Calu3 (cell line): ENCODE results near the gene MFNG. TPM values are rescaled to one million over a fixed set of nuclear protein-coding genes. Genes with fewer than 3 reads are reported as not detected.

Experiments
- BruUV-seq: library from RNA; stranded (reverse); fragments of 400-500 nt; replicated peaks from 2 replicates; lab custom pipeline; 2021; lab: Mats Ljungman, UMichigan
- CTCF ChIA-PET: fragments of 300-600 bp; sonication (Branson Sonifier 250); formaldehyde crosslinking; loops from one replicate; lab custom pipeline; 2022; ENCODE audit warnings: antibody characterized with exemption; lab: Charles Lee
- DNase-seq: peaks from one replicate; pipeline ENCODE4 v3.0.0; 2022
- H3K27ac Mint-ChIP-seq: one replicate; pipeline ENCODE4 v1.8.0; 2022; ENCODE audit warnings: mixed read lengths; ENCODE audit not compliant: unreplicated experiment
- H3K27me3 Mint-ChIP-seq: one replicate; pipeline ENCODE4 v1.8.0; 2022; ENCODE audit warnings: mixed read lengths; ENCODE audit not compliant: unreplicated experiment
- H3K36me3 Mint-ChIP-seq: one replicate; pipeline ENCODE4 v1.8.0; 2022; ENCODE audit warnings: mild to moderate bottlenecking, moderate library complexity, mixed read lengths; ENCODE audit not compliant: insufficient read depth, unreplicated experiment
- H3K4me1 Mint-ChIP-seq: one replicate; pipeline ENCODE4 v1.8.0; 2022; ENCODE audit warnings: mild to moderate bottlenecking, low read depth, mixed read lengths; ENCODE audit not compliant: unreplicated experiment
- H3K4me3 Mint-ChIP-seq: one replicate; pipeline ENCODE4 v1.8.0; 2022; ENCODE audit warnings: mild to moderate bottlenecking, low read depth, moderate library complexity, mixed read lengths; ENCODE audit not compliant: unreplicated experiment
- H3K9me3 Mint-ChIP-seq: one replicate; pipeline ENCODE4 v1.8.0; 2022; ENCODE audit warnings: low read depth, mixed read lengths; ENCODE audit not compliant: unreplicated experiment
- CTCF ChIP-seq: fragments of 200-600 bp; IDR thresholded peaks from one replicate; pipeline ENCODE4 v1.8.0; 2022; ENCODE audit warnings: antibody characterized with exemption; ENCODE audit not compliant: unreplicated experiment
- intact Hi-C: fragments of 100-400 bp; cut with micrococcal nuclease; formaldehyde crosslinking; loops from one replicate; pipeline ENCODE4 v1.10.0; 2022; ENCODE audit not compliant: unreplicated experiment
- total RNA-seq: library from RNA; stranded (reverse); gene quantifications from 2 replicates; pipeline ENCODE4 v1.2.3, GENCODE V29; 2022

The MFNG gene
- total RNA-seq, 1 experiment from 2014 or later, result 22.1 TPM

GRCh38 chr22:37482244-37482643, 3.9 kb downstream of the MFNG start:
- Mint-ChIP-seq H3K27ac (peak overlapping the region; percentile 0), H3K36me3 (peaks cover 5% of the 10 kb centered on the region), H3K4me3 (no peak overlapping the region), H3K9me3 (no peaks in the 10 kb centered on the region), H3K4me1 (peaks cover 15% of the 10 kb centered on the region), H3K27me3 (no peaks in the 10 kb centered on the region)
- no TSS peak for BruUV-seq
- intact Hi-C loops, result no loop called here
- CTCF ChIA-PET, result no interaction called here
- no peak for TF ChIP-seq CTCF
- DNase-seq, result no peak

- no TSS peak for BruUV-seq
- Mint-ChIP-seq H3K27me3 (no peaks in the 10 kb centered on the region), H3K9me3 (no peaks in the 10 kb centered on the region), H3K36me3 (peaks cover 5% of the 10 kb centered on the region), H3K4me1 (peaks cover 15% of the 10 kb centered on the region), H3K27ac (peak overlapping the region; percentile 0), H3K4me3 (no peak overlapping the region)
- intact Hi-C loops, result no loop called here
- CTCF ChIA-PET, result no interaction called here
- no peak for TF ChIP-seq CTCF
- no peak for DNase-seq
These were observed 4.8 kb downstream of the MFNG start for GRCh38 chr22:37481347-37481907.

GRCh38 chr22:37480387-37481346, 5.5 kb downstream of the MFNG start:
- no peak for DNase-seq
- H3K9me3 Mint-ChIP-seq, result no peaks in the 10 kb centered on the region
- peaks cover 5% of the 10 kb centered on the region for H3K36me3 Mint-ChIP-seq
- H3K27ac Mint-ChIP-seq, result no peak overlapping the region
- TF ChIP-seq CTCF, result no peak
- H3K4me3 Mint-ChIP-seq, result no peak overlapping the region
- intact Hi-C loops, result no loop called here
- CTCF ChIA-PET, result no interaction called here
- no TSS peak for BruUV-seq
- H3K4me1 Mint-ChIP-seq, result peaks cover 15% of the 10 kb centered on the region
- no peaks in the 10 kb centered on the region for H3K27me3 Mint-ChIP-seq

- TF ChIP-seq CTCF, result no peak
- no peak for DNase-seq
- Mint-ChIP-seq H3K4me1 (peaks cover 15% of the 10 kb centered on the region), H3K9me3 (no peaks in the 10 kb centered on the region), H3K27me3 (no peaks in the 10 kb centered on the region), H3K27ac (no peak overlapping the region), H3K36me3 (peaks cover 5% of the 10 kb centered on the region), H3K4me3 (no peak overlapping the region)
- intact Hi-C loops, result no loop called here
- CTCF ChIA-PET, result no interaction called here
- BruUV-seq, result no TSS peak
These were observed 7.0 kb downstream of the MFNG start for GRCh38 chr22:37479196-37479595.
